ENCODE data around the gene NOX5. TPM values are rescaled to one million over a fixed set of nuclear protein-coding genes. Genes with fewer than 3 reads are reported as not detected.

Gene NOX5
- total and polyA plus RNA-seq, 10 of the 15 experiments (the other 5 are each of a cell fraction or from before 2014, with no cell fraction given) = not detected

DNA sequence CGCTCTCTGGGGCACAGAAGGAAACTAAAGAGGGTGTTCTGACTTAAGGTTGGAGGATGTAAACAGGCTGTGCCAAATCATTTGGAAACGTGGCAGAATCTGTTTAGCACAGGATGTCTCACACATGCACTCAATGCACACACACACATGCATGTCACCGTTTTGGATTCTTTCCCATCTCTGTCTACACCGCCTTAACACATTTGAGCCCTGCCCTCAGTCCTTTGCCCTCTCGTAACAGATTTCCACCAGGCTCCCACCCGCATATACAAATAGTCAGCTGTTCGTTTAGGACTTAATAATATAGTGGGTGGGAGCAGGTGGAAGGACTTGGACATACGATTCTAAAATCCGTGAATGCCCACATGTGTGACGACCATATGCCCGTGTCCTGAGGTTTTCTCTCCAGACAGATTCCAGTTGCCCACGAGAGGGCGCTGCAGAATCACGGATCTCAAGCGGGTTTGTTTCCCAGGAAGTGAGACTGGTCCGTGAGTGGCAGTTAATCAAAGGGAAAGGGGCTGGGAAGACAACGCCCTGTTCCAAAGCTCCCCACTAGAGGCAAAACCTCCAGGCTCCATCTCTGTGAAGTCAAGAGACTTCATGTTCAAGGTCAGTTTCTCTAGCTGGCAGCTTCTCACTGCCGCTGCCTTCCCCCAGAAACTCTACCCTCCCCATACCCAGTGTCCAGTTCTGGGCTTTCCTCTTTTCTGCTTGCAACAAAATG lies 44.5 kb downstream of the NOX5 start:
- Histone ChIP-seq H3K9ac (ENCODE audit: control insufficient read depth, insufficient read depth, low read length) (no peak overlapping the region), H3K27ac (ENCODE audit: control insufficient read depth, insufficient read depth) (no peak overlapping the region), H3K36me3 (ENCODE audit: control insufficient read depth in 2 of 2, insufficient read depth in 2 of 2, low read length in 1 of 2) (no peaks in the 10 kb centered on the region), H2AFZ (ENCODE audit: control insufficient read depth, low read depth, low read length) (peak overlapping the region; percentile 52), H3K27me3 (replicated peaks in 1 of 2; ENCODE audit: control insufficient read depth in 2 of 2, insufficient read depth in 2 of 2, low read length in 1 of 2) (no peaks in the 10 kb centered on the region), H3K4me2 (ENCODE audit: control insufficient read depth, insufficient read depth) (peak overlapping the region; percentile 44; the same call in 1 of the 2 replicates), H4K20me1 (ENCODE audit: control insufficient read depth, insufficient read depth) (no peaks in the 10 kb centered on the region), H3K79me2 (ENCODE audit: control insufficient read depth, insufficient read depth, low read length) (no peaks in the 10 kb centered on the region), H3K4me3 (no peak overlapping the region), H3K9me3 (replicated peaks; ENCODE audit: control insufficient read depth, insufficient read depth, low read length) (no peaks in the 10 kb centered on the region), H3K4me1 (ENCODE audit: control insufficient read depth, insufficient read depth, low read length) (no peaks in the 10 kb centered on the region)
- FAIRE-seq (peak; percentile 97), ATAC-seq (peak; percentile 87), DNase-seq (ENCODE audit: low read depth, low spot score) (peak; percentile 19)
- intact Hi-C loops (cut with micrococcal nuclease; ENCODE audit: unreplicated experiment) = loop anchor here (1.0 kb wide), 3 partner anchors 166 to 335 kb away; no protein-coding TSS in a partner anchor
- BruUV-seq (replicated peaks) = no TSS peak
- RAD21 ChIA-PET (ENCODE audit: unreplicated experiment) = interaction anchor here (0.9 to 1.7 kb wide), 7 partner anchors 165 to 335 kb away, joined by 3 to 8 read pairs (median 3); no protein-coding TSS in a partner anchor
- CTCF ChIA-PET = interaction anchor here (0.9 to 4.9 kb wide), 10 partner anchors 9 to 335 kb away, joined by 3 to 55 read pairs (median 6); no protein-coding TSS in a partner anchor
- SMC1A ChIA-PET (ENCODE audit: uncharacterized antibody, unreplicated experiment) = interaction anchor here (0.6 to 2.4 kb wide), 7 partner anchors 134 to 331 kb away, joined by 3 to 9 read pairs (median 3); no protein-coding TSS in a partner anchor
- in situ Hi-C loops (cut with MboI) = no loop called here
- WGBS (ENCODE audit: insufficient coverage, insufficient replicate concordance, low lambda C conversion rate, missing lambda C conversion rate) = 9% methylated on average over 18 of the region's 18 CpGs
- POLR2A ChIA-PET = no interaction called here
- no peak for TF ChIP-seq TBL1XR1 (IDR thresholded peaks at IDR 0.05; ENCODE audit: low read depth, low read length)
- TF ChIP-seq MYB (IDR thresholded peaks at IDR 0.05; ENCODE audit: borderline replicate concordance, low read depth, low read length) = no peak
- TF ChIP-seq EP300 (IDR thresholded peaks at IDR 0.05; ENCODE audit: borderline replicate concordance in 1 of 2, control insufficient read depth in 1 of 2, low read depth in 2 of 2, low read length in 2 of 2) = 0 out of 4 replicates have a peak, but pooled peaks of 1 of the 2 experiments have one; percentile 19
- peak; percentile 96 for TF ChIP-seq SMC3 (IDR thresholded peaks at IDR 0.05; ENCODE audit: borderline replicate concordance, low read length)
- TF ChIP-seq BHLHE40 (IDR thresholded peaks at IDR 0.05; ENCODE audit: borderline replicate concordance in 1 of 2, low read depth in 2 of 2, low read length in 1 of 2) = 0 out of 4 replicates have a peak, but pooled peaks of 1 of the 2 experiments have one; percentile 33
- TF ChIP-seq, protein P1, sequence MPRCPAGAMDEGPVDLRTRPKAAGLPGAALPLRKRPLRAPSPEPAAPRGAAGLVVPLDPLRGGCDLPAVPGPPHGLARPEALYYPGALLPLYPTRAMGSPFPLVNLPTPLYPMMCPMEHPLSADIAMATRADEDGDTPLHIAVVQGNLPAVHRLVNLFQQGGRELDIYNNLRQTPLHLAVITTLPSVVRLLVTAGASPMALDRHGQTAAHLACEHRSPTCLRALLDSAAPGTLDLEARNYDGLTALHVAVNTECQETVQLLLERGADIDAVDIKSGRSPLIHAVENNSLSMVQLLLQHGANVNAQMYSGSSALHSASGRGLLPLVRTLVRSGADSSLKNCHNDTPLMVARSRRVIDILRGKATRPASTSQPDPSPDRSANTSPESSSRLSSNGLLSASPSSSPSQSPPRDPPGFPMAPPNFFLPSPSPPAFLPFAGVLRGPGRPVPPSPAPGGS (IDR thresholded peaks at IDR 0.05; ENCODE audit: borderline replicate concordance, insufficient read depth, low read depth, low read length, poor library complexity, severe bottlenecking) = no peak
- TF ChIP-seq ZSCAN29 (IDR thresholded peaks at IDR 0.05) = no peak
- peak; percentile 20; the same call in 1 of the 2 replicates for TF ChIP-seq SMARCA5 (IDR thresholded peaks at IDR 0.05)
- no peak for TF ChIP-seq BACH1 (IDR thresholded peaks at IDR 0.05; ENCODE audit: borderline replicate concordance)
- TF ChIP-seq RB1 (IDR thresholded peaks at IDR 0.05; ENCODE audit: borderline replicate concordance) = no peak
- TF ChIP-seq MLLT1 (IDR thresholded peaks at IDR 0.05) = no peak
- TF ChIP-seq, protein P2, sequence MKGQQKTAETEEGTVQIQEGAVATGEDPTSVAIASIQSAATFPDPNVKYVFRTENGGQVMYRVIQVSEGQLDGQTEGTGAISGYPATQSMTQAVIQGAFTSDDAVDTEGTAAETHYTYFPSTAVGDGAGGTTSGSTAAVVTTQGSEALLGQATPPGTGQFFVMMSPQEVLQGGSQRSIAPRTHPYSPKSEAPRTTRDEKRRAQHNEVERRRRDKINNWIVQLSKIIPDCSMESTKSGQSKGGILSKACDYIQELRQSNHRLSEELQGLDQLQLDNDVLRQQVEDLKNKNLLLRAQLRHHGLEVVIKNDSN (IDR thresholded peaks at IDR 0.05; ENCODE audit: borderline replicate concordance, extremely low read length, insufficient read depth, low read depth, low read length) = no peak
- no peak for TF ChIP-seq PML (IDR thresholded peaks at IDR 0.05; ENCODE audit: low read length)
- TF ChIP-seq MEF2B (IDR thresholded peaks at IDR 0.05; ENCODE audit: partially characterized antibody, poor library complexity, severe bottlenecking) = no peak
- TF ChIP-seq GATAD2B (conservative IDR thresholded peaks at IDR 0.05; ENCODE audit: low read depth) = no peak
- no peak for TF ChIP-seq POLR2AphosphoS5 (IDR thresholded peaks at IDR 0.05; ENCODE audit: low read length)
